Measurements from ENCODE around the gene ZNF665.
"Not testable (repeated sequence)": the region's sequence is repeated elsewhere in the genome, so short reads cannot be mapped to it uniquely, and the experiment has no call there.

DNA sequence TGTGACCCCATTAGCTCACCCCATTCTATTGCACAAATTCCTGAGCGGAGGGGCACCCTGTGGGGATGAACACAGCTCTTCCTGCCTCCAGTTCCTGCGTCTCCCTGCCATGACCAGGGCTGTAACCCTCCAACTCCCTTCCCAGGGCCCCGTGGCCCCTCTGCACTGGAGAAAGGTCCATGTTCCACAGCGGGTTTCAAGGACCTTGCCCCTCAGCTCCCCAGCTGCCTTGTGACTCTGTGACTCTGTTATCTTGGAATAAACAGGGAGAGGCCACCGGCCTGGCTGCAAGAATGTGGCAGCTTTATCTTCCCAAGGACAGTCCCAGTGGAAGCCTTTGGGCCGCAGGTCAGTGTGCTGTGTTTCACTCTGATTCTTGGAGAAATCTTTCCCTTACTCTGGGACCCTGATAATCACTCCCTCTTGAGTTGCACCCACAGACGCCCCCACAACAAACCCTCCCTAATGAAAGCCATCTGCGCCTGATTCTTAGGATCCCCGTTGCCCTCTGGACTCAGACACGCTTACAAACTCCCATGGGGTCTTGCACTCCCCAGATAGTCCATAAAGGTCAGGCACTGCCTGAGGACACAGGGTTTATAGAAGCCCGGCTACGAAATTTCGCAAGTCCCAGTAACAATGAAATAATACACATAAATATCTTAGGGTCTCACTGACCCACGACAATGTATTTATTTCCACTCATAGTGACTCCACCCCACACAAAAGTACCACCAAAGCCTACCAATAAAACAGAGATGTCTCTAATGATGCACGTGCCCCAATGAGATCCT is 66.2 kb downstream of the ZNF665 start:
- TF ChIP-seq POLR2A (IDR thresholded peaks at IDR 0.05), result not testable (repeated sequence)
- TF ChIP-seq, protein P1, sequence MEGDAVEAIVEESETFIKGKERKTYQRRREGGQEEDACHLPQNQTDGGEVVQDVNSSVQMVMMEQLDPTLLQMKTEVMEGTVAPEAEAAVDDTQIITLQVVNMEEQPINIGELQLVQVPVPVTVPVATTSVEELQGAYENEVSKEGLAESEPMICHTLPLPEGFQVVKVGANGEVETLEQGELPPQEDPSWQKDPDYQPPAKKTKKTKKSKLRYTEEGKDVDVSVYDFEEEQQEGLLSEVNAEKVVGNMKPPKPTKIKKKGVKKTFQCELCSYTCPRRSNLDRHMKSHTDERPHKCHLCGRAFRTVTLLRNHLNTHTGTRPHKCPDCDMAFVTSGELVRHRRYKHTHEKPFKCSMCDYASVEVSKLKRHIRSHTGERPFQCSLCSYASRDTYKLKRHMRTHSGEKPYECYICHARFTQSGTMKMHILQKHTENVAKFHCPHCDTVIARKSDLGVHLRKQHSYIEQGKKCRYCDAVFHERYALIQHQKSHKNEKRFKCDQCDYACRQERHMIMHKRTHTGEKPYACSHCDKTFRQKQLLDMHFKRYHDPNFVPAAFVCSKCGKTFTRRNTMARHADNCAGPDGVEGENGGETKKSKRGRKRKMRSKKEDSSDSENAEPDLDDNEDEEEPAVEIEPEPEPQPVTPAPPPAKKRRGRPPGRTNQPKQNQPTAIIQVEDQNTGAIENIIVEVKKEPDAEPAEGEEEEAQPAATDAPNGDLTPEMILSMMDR (IDR thresholded peaks at IDR 0.05), result not testable (repeated sequence)
